AG04450 (cell line): ENCODE results near the gene DAAM2. TPM values are rescaled to one million over a fixed set of nuclear protein-coding genes. Genes with fewer than 3 reads are reported as not detected.

Source experiments
- CTCF ChIA-PET: fragments of 300-600, 350-600 bp; formaldehyde crosslinking; extraction: SDS; loops from one replicate; lab custom pipeline; 2022; ENCODE audit warnings: antibody characterized with exemption, inconsistent platforms; lab: Charles Lee
- POLR2A ChIA-PET: fragments of 350-600 bp; formaldehyde crosslinking; extraction: SDS; loops from one replicate; lab custom pipeline; 2021; ENCODE audit warnings: antibody characterized with exemption, inconsistent platforms; lab: Yijun Ruan, JAX
- DNase-seq: peaks from one replicate; pipeline ENCODE4 v3.0.0-alpha.2; 2011; ENCODE audit warnings: low read depth, low spot score
- H3K27ac ChIP-seq: one replicate; pipeline ENCODE4 v1.5.1; 2012; ENCODE audit warnings: low read depth, low read length, control low read depth
- H3K27me3 ChIP-seq: one replicate; pipeline ENCODE4 v1.6.0; 2012; ENCODE audit warnings: low read length; ENCODE audit not compliant: control insufficient read depth, insufficient read depth
- H3K4me3 ChIP-seq: 2 replicates; pipeline ENCODE4 v1.5.1; 2011; ENCODE audit warnings: mild to moderate bottlenecking, low read depth, low read length, control low read depth
- H3K9me3 ChIP-seq: 2 replicates; pipeline ENCODE4 v1.5.1; 2012; ENCODE audit warnings: low read length; ENCODE audit not compliant: control insufficient read depth, insufficient read depth
- polyA plus RNA-seq: library from polyadenylated mRNA; depleted of rRNA; stranded (reverse); fragments of >200 nt; gene quantifications from 2 replicates; pipeline ENCODE4 v1.2.3, GENCODE V29; 2011
- TF ChIP-seq, protein P1 (sequence below): IDR thresholded peaks from 2 replicates; pipeline ENCODE4 v1.5.1; 2011; ENCODE audit warnings: low read depth, low read length, control low read depth, inconsistent platforms

Gene DAAM2
- polyA plus RNA-seq, 1 experiment, result 2.9 TPM

DNA sequence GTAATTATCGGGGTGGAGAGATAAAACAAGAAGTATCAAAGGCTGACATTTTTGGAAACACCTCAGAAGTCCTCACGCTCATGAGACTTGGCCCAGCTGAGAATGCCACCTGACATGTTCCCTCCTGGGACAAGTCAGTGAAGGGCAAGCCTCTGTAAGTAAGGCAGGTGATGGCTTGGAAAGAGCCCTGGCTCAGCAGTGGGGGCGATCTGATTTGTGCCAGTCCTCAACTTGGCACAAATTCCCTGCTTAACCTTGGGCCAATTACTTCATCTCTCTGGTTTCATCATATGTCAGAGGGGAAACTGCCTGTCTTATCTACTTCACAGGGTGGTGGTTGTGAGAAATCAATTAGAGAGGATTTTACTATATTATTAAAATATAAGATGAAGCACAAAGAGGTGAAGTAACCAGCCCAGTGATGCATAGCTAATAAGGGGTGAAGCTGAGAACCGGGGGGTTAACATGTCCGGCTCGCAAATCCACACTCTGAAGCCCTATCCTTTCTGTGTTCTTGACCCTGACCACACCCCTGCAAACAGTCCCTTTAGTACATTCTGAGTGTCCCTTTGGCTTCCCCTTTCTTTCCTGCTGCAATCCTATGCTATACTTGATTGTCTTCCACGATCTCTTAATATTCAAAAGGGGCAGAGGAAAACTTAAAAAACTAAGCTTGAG, 150.9 kb downstream of the DAAM2 start:
- POLR2A ChIA-PET, result interaction anchor here (0.7 kb wide), 1 partner anchor 26 kb away, joined by 4 read pairs; no protein-coding TSS in a partner anchor

DNA sequence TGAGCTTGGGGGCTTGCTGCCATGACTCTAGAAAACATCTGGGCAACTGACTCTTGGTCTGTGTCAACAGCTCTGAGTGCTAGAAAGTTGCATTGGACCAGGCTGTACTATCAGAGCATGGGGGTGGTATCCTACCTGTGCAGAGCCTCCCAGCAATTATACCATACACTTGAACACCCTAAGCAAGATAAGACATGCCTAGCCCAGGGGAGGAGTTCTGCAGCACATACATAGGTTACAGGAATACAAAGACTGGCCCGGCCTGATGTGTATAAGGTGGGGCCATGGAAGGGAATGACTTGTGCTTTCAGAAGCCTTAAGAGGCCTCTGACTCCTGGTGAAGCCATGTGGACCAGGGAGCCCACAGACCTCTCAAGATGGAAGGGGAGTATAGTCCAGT, 153.4 kb downstream of the DAAM2 start:
- no peak overlapping the region for H3K27ac ChIP-seq
- H3K9me3 ChIP-seq, result no peaks in the 10 kb centered on the region
- no peak overlapping the region for H3K4me3 ChIP-seq
- TF ChIP-seq, protein P1, sequence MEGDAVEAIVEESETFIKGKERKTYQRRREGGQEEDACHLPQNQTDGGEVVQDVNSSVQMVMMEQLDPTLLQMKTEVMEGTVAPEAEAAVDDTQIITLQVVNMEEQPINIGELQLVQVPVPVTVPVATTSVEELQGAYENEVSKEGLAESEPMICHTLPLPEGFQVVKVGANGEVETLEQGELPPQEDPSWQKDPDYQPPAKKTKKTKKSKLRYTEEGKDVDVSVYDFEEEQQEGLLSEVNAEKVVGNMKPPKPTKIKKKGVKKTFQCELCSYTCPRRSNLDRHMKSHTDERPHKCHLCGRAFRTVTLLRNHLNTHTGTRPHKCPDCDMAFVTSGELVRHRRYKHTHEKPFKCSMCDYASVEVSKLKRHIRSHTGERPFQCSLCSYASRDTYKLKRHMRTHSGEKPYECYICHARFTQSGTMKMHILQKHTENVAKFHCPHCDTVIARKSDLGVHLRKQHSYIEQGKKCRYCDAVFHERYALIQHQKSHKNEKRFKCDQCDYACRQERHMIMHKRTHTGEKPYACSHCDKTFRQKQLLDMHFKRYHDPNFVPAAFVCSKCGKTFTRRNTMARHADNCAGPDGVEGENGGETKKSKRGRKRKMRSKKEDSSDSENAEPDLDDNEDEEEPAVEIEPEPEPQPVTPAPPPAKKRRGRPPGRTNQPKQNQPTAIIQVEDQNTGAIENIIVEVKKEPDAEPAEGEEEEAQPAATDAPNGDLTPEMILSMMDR, result no peak
- H3K27me3 ChIP-seq, result peaks cover 8% of the 10 kb centered on the region
- POLR2A ChIA-PET, result no interaction called here
- no peak for DNase-seq
- CTCF ChIA-PET, result no interaction called here

More for the DNA sequence above, 150.9 kb downstream of the DAAM2 start:
- Histone ChIP-seq H3K27me3 (peaks cover 3% of the 10 kb centered on the region), H3K27ac (no peak overlapping the region), H3K9me3 (no peaks in the 10 kb centered on the region), H3K4me3 (no peak overlapping the region)
- DNase-seq, result no peak
- CTCF ChIA-PET, result no interaction called here
- TF ChIP-seq, protein P1, result no peak

DNA sequence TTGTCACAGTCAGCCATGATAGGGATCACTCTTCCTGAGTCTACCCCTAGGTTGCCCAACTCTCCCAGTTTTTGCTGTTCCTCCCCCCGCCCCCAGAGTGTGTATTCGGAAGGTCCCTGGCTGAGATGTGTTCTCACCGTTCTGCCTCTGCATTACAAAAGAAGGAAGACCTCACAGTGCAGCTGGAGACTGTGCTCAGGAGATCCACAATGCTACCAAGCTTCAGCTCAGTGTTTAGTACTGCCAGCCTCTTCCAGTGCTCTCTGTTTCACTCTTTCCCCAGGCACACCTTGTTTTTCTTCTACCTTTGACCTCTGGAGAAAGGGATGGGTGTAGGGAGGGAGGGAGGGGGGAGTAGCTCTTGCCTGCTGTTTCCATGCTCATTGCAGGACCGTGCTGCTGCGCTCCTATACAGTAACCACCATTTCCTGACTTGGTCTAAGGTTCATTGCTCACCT, 155.5 kb downstream of the DAAM2 start:
- POLR2A ChIA-PET, result no interaction called here
- no peak overlapping the region for H3K27ac ChIP-seq
- H3K27me3 ChIP-seq, result peaks cover 8% of the 10 kb centered on the region
- DNase-seq, result no peak
- no peak overlapping the region for H3K4me3 ChIP-seq
- no peaks in the 10 kb centered on the region for H3K9me3 ChIP-seq
- CTCF ChIA-PET, result no interaction called here
- TF ChIP-seq, protein P1, result no peak

DNA sequence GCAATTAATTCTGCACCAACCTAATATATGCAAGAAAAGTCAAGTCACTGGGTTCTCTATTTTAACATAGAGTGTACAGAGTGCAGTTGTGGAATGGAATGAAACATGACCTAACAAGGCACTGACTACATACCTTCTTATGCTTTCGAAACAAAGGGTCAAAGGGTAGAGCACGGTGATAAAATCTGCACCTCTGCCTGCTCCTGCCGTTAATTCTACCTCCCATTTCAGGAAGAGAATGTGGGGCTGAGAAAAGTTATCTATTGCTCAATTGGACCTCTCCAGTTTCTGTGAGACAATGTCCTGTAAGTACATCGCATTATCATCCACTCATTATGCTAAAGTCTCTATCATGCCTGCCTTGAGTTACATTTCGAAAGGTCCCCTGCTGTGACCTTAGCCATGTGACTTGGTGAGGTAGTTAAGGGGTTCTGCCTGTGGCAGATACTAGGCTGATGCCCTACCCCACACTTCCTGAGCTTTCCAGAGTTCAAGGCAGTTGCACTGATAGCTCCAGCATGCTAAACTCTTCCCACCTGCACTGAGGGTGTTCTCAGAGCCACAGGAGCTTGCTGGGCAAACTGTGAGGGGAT, 156.1 kb downstream of the DAAM2 start:
- no peak overlapping the region for H3K4me3 ChIP-seq
- ChIA-PET CTCF (no interaction called here), POLR2A (no interaction called here)
- no peaks in the 10 kb centered on the region for H3K9me3 ChIP-seq
- H3K27me3 ChIP-seq, result peaks cover 8% of the 10 kb centered on the region
- no peak for DNase-seq
- no peak overlapping the region for H3K27ac ChIP-seq
- TF ChIP-seq, protein P1, result no peak

DNA sequence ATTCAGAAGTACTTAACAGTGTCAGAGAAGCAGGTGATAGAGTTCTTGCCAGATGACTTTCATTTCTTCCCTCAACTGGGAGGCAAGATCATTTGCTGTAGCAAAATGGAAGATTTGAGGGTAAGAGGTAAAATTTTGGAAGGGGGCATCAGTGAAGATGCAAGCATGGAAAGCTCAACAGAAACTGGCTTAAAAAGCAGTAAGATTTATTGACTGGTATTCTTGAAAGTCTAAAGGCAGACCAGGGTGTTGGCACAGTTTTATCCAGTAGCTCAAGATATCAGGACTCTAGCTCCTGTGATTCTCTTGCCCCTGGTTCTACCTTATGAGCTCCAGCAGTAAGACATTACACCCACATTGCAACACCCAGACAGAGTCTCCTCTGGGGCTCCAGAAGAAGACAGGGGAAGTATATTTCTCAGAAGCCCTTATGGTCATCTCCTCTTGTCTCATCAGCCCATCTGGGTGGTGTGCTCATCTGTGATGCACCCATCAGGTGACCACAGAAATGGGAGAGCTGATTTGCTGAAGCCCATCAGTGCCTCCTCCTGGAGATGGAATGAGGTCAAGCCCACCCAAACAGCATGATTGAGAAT, 158.0 kb downstream of the DAAM2 start:
- no peak overlapping the region for H3K27ac ChIP-seq
- H3K27me3 ChIP-seq, result peaks cover 11% of the 10 kb centered on the region
- H3K4me3 ChIP-seq, result no peak overlapping the region
- no peak for DNase-seq
- TF ChIP-seq, protein P1, result no peak
- H3K9me3 ChIP-seq, result no peaks in the 10 kb centered on the region
- ChIA-PET CTCF (no interaction called here), POLR2A (no interaction called here)
